ENCODE results near the gene CLCN4. TPM values are rescaled to one million over a fixed set of nuclear protein-coding genes. Genes with fewer than 3 reads are reported as not detected.

The CLCN4 gene
- total RNA-seq, 4 donors from 2014 or later = 0.88 to 3.6 (median 1.5) TPM

DNA sequence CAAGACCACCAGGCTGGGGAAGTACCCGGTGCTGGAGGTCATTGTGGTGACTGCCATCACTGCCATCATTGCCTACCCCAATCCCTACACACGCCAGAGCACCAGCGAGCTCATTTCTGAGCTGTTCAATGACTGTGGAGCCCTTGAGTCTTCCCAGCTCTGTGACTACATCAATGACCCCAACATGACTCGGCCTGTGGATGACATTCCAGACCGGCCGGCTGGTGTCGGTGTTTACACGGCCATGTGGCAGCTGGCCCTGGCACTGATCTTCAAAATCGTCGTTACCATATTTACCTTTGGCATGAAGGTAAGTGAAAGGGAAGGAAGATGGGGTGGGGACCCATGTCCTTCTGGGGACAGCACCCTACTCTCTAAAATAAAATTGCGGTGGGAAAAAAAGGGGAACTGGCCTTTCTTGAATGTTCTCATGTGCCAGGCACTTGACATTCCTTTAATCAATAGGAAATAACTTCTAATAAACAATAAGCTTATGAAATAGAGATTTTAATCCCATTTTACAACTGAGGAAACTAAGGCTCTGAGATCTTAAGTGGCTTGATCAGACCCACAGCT, 51.6 kb downstream of the CLCN4 start:
- no peak for DNase-seq

DNA sequence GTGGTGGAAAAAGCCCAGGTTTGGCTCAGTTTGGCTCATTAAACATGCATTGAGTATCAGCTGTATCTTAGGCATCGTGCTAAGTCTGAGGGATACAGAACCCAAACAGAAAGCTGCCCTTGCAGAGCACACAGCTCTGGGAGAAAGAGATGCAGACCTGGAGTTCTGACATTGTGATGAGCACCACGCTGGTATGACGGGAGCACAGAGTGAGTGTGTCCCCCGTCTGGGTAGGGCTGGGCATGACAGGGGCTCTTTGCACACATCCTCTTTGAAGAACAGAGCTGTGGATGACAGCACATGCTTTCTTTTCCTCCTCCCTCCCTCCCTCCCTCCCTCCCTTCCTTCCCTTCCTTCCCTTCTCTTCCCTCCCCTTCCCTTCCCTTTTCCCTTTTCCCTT, 52.2 kb downstream of the CLCN4 start:
- no peak overlapping the region for H3K4me3 ChIP-seq
- no peaks in the 10 kb centered on the region for H3K36me3 ChIP-seq
- H3K27ac ChIP-seq = no peak overlapping the region
- no peaks in the 10 kb centered on the region for H3K27me3 ChIP-seq
- intact Hi-C loops (cut with DNase I; ENCODE audit: low total_unique reads) = no loop called here
- no peak for DNase-seq
- TF ChIP-seq POLR2A (IDR thresholded peaks at IDR 0.05) = no peak
- TF ChIP-seq, protein P1, sequence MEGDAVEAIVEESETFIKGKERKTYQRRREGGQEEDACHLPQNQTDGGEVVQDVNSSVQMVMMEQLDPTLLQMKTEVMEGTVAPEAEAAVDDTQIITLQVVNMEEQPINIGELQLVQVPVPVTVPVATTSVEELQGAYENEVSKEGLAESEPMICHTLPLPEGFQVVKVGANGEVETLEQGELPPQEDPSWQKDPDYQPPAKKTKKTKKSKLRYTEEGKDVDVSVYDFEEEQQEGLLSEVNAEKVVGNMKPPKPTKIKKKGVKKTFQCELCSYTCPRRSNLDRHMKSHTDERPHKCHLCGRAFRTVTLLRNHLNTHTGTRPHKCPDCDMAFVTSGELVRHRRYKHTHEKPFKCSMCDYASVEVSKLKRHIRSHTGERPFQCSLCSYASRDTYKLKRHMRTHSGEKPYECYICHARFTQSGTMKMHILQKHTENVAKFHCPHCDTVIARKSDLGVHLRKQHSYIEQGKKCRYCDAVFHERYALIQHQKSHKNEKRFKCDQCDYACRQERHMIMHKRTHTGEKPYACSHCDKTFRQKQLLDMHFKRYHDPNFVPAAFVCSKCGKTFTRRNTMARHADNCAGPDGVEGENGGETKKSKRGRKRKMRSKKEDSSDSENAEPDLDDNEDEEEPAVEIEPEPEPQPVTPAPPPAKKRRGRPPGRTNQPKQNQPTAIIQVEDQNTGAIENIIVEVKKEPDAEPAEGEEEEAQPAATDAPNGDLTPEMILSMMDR (IDR thresholded peaks at IDR 0.05) = no peak
- H3K4me1 ChIP-seq = no peaks in the 10 kb centered on the region
- no peaks in the 10 kb centered on the region for H3K9me3 ChIP-seq

More for the DNA sequence above, 51.6 kb downstream of the CLCN4 start:
- H3K27ac ChIP-seq = no peak overlapping the region
- no peaks in the 10 kb centered on the region for H3K9me3 ChIP-seq
- no peaks in the 10 kb centered on the region for H3K4me1 ChIP-seq
- intact Hi-C loops (cut with DNase I; ENCODE audit: low total_unique reads) = no loop called here
- no peak overlapping the region for H3K4me3 ChIP-seq
- no peaks in the 10 kb centered on the region for H3K36me3 ChIP-seq
- TF ChIP-seq, protein P1 (IDR thresholded peaks at IDR 0.05) = no peak
- TF ChIP-seq POLR2A (IDR thresholded peaks at IDR 0.05) = no peak
- no peaks in the 10 kb centered on the region for H3K27me3 ChIP-seq

DNA sequence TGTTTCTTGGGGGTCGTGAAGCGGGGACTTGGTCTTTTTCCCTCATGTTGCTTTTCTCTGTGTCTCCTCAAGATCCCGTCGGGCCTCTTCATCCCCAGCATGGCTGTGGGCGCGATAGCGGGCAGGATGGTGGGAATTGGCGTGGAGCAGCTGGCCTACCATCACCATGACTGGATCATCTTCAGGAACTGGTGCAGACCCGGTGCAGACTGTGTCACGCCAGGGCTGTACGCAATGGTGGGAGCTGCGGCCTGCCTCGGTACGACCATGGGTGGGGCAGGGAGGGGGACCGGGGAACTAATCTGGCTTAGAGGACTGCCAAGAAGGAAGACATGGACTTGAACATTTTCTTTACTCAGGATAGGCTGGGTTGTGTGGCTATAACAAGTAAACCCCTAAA, 55.6 kb downstream of the CLCN4 start:
- Histone ChIP-seq H3K4me3 (no peak overlapping the region), H3K27ac (no peak overlapping the region), H3K36me3 (no peaks in the 10 kb centered on the region), H3K9me3 (no peaks in the 10 kb centered on the region), H3K4me1 (no peaks in the 10 kb centered on the region), H3K27me3 (no peaks in the 10 kb centered on the region)
- intact Hi-C loops (cut with DNase I; ENCODE audit: low total_unique reads) = no loop called here
- DNase-seq = no peak
- TF ChIP-seq, protein P1 (IDR thresholded peaks at IDR 0.05) = no peak
- TF ChIP-seq POLR2A (IDR thresholded peaks at IDR 0.05) = no peak

DNA sequence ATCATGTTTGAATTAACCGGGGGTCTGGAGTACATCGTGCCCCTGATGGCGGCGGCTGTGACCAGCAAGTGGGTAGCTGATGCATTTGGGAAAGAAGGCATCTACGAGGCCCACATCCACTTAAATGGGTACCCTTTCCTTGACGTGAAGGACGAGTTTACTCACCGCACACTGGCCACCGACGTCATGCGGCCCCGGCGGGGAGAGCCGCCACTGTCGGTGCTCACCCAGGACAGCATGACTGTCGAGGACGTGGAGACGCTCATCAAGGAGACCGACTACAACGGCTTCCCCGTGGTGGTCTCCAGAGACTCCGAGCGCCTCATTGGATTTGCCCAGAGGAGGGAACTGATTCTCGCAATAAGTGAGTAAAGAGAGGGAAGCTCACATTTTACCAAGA, 56.9 kb downstream of the CLCN4 start:
- H3K27me3 ChIP-seq = no peaks in the 10 kb centered on the region
- no peaks in the 10 kb centered on the region for H3K4me1 ChIP-seq
- DNase-seq = no peak
- TF ChIP-seq POLR2A (IDR thresholded peaks at IDR 0.05) = no peak
- TF ChIP-seq, protein P1 (IDR thresholded peaks at IDR 0.05) = no peak
- intact Hi-C loops (cut with DNase I; ENCODE audit: low total_unique reads) = no loop called here
- no peak overlapping the region for H3K27ac ChIP-seq
- H3K4me3 ChIP-seq = no peak overlapping the region
- H3K36me3 ChIP-seq = no peaks in the 10 kb centered on the region
- H3K9me3 ChIP-seq = no peaks in the 10 kb centered on the region

DNA sequence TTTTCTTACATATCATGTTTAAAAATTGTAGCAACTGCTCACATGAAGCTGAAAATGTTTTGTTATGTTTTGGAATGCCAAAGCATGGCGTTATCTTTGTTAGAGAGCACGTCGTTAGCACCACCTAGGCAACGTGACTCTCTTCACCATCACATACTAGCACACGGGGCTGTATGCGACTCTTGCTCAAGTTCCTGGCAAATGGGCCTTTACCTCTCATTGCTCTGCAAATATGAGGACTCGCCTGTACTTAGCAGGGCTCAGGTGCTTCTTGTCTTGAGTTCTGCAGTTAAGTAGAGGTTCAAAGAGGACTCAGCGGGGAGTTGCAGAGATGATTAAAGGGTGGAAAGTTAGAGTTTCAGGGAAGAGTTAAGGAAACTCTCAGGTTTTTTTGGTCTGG, 59.4 kb downstream of the CLCN4 start:
- TF ChIP-seq, protein P1 (IDR thresholded peaks at IDR 0.05) = no peak
- TF ChIP-seq POLR2A (IDR thresholded peaks at IDR 0.05) = no peak
- H3K9me3 ChIP-seq = no peaks in the 10 kb centered on the region
- H3K4me1 ChIP-seq = no peaks in the 10 kb centered on the region
- no peak for DNase-seq
- intact Hi-C loops (cut with DNase I; ENCODE audit: low total_unique reads) = no loop called here
- no peaks in the 10 kb centered on the region for H3K36me3 ChIP-seq
- no peaks in the 10 kb centered on the region for H3K27me3 ChIP-seq
- H3K4me3 ChIP-seq = no peak overlapping the region
- no peak overlapping the region for H3K27ac ChIP-seq
